Smooth muscle cell (in vitro differentiated cells): ENCODE data around the gene ZNF76. TPM values are rescaled to one million over a fixed set of nuclear protein-coding genes. Genes with fewer than 3 reads are reported as not detected.

Source experiments
- DNase-seq: peaks from one replicate; lab custom pipeline; 2025; ENCODE audit not compliant: unreplicated experiment; lab: John Stamatoyannopoulos, UW
- H2AFZ ChIP-seq: fragments of 200-600 bp; sonication (generic); 2 replicates; pipeline ENCODE4 v1.6.0; 2016; ENCODE audit warnings: antibody characterized with exemption, low read depth, mild to moderate bottlenecking
- H3F3A ChIP-seq: fragments of 200-600 bp; sonication (generic); 2 replicates; pipeline ENCODE4 v1.6.0; 2017; ENCODE audit warnings: antibody characterized with exemption, low read depth
- H3K27ac ChIP-seq: fragments of 200-600 bp; sonication (generic); 2 replicates; pipeline ENCODE4 v1.5.1; 2016; ENCODE audit warnings: low read depth, mild to moderate bottlenecking
- H3K27me3 ChIP-seq: fragments of 200-600 bp; sonication (generic); 2 replicates; pipeline ENCODE4 v1.6.1; 2016; ENCODE audit warnings: low read depth, mild to moderate bottlenecking
- H3K36me3 ChIP-seq: fragments of 200-600 bp; sonication (generic); 2 replicates; pipeline ENCODE4 v1.5.1; 2016; ENCODE audit warnings: low read depth
- H3K4me1 ChIP-seq: fragments of 200-600 bp; sonication (generic); 2 replicates; pipeline ENCODE4 v1.5.1; 2016; ENCODE audit warnings: low read depth
- H3K4me2 ChIP-seq: fragments of 200-600 bp; sonication (generic); 2 replicates; pipeline ENCODE4 v1.6.0; 2016; ENCODE audit warnings: mild to moderate bottlenecking
- H3K4me3 ChIP-seq: fragments of 200-600 bp; sonication (generic); 2 replicates; pipeline ENCODE4 v1.5.1; 2016; ENCODE audit warnings: mild to moderate bottlenecking
- H3K79me2 ChIP-seq: fragments of 200-600 bp; sonication (generic); 2 replicates; pipeline ENCODE4 v1.6.0; 2016; ENCODE audit warnings: low read depth, mild to moderate bottlenecking
- H3K9ac ChIP-seq: fragments of 200-600 bp; sonication (generic); 2 replicates; pipeline ENCODE4 v1.6.0; 2016; ENCODE audit warnings: low read depth
- H3K9me3 ChIP-seq: fragments of 200-600 bp; sonication (generic); replicated peaks from 2 replicates; pipeline ENCODE4 v1.5.1; 2016; ENCODE audit warnings: low read depth
- H4K20me1 ChIP-seq: fragments of 200-600 bp; sonication (generic); 2 replicates; pipeline ENCODE4 v1.6.0; 2016; ENCODE audit warnings: low read depth
- WGBS: methylation state at CpG from one replicate; pipeline ENCODE4 v1.1.7; 2016; ENCODE audit warnings: low lambda C conversion rate; 5-methylcytosine and 5-hydroxymethylcytosine counted together
- polyA plus RNA-seq: library from polyadenylated mRNA; unstranded; fragments of >200 nt; fragmentation: Nextera tagmentation; extraction: Ambion mirVana; gene quantifications from 2 replicates; pipeline ENCODE4 v1.2.1, GENCODE V29; 2016
- total RNA-seq: library from RNA; depleted of rRNA; stranded (reverse); fragments of >200 nt; gene quantifications from 2 replicates; pipeline ENCODE4 v1.2.3, GENCODE V29; 2014
- TF ChIP-seq, protein P1 (sequence below): fragments of 200-600 bp; sonication (generic); IDR thresholded peaks from 2 replicates; pipeline ENCODE4 v1.5.1; 2017; ENCODE audit warnings: borderline replicate concordance, mild to moderate bottlenecking, antibody characterized with exemption; ENCODE audit not compliant: insufficient read depth, poor library complexity, severe bottlenecking

Gene ZNF76
- total and polyA plus RNA-seq, 2 experiments from 2014 or later = 7.7 to 14.2 TPM

DNA sequence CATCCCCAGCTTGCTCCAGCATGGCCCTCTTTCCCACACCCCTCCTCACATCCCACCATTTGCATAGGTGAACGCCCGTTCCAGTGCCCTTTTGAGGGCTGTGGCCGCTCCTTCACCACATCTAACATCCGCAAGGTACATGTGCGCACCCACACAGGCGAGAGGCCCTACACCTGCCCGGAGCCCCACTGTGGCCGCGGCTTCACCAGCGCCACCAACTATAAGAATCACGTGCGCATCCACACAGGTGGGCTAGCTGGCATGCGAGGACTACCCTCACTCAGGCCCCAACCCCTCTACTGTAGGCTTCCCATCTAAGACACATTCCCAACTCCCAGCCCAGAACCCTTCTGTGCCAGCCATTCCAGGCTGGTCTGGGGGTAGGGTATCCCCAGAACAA, 32.0 kb downstream of the ZNF76 start:
- H3K27me3 ChIP-seq = no peaks in the 10 kb centered on the region
- TF ChIP-seq, protein P1, sequence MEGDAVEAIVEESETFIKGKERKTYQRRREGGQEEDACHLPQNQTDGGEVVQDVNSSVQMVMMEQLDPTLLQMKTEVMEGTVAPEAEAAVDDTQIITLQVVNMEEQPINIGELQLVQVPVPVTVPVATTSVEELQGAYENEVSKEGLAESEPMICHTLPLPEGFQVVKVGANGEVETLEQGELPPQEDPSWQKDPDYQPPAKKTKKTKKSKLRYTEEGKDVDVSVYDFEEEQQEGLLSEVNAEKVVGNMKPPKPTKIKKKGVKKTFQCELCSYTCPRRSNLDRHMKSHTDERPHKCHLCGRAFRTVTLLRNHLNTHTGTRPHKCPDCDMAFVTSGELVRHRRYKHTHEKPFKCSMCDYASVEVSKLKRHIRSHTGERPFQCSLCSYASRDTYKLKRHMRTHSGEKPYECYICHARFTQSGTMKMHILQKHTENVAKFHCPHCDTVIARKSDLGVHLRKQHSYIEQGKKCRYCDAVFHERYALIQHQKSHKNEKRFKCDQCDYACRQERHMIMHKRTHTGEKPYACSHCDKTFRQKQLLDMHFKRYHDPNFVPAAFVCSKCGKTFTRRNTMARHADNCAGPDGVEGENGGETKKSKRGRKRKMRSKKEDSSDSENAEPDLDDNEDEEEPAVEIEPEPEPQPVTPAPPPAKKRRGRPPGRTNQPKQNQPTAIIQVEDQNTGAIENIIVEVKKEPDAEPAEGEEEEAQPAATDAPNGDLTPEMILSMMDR = no peak
- DNase-seq = no peak
- no peak overlapping the region for H3K9ac ChIP-seq
- no peaks in the 10 kb centered on the region for H3K4me1 ChIP-seq
- no peaks in the 10 kb centered on the region for H3K79me2 ChIP-seq
- no peak overlapping the region for H3K27ac ChIP-seq
- H2AFZ ChIP-seq = no peak overlapping the region
- no peak overlapping the region for H3K4me3 ChIP-seq
- H3K4me2 ChIP-seq = no peak overlapping the region
- no peaks in the 10 kb centered on the region for H3K36me3 ChIP-seq
- H4K20me1 ChIP-seq = no peaks in the 10 kb centered on the region
- H3F3A ChIP-seq = no peaks in the 10 kb centered on the region
- no peaks in the 10 kb centered on the region for H3K9me3 ChIP-seq
- WGBS = 98% methylated on average over 13 of the region's 13 CpGs

DNA sequence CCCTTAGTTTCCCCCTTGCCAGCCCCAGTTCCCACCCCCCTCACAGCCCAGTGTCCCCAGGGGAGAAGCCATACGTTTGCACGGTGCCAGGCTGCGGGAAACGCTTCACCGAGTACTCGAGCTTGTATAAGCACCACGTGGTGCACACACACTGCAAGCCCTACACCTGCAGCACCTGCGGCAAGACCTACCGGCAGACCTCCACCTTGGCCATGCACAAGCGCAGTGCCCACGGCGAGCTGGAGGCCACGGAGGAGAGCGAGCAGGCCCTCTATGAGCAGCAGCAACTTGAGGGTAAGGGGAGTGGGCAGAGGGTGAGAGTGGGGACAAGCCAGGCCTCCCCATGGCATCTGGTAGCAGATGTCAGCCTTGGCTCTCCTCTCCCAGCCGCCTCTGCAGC, 33.0 kb downstream of the ZNF76 start:
- WGBS = 90% methylated on average over 15 of the region's 15 CpGs
- H3K36me3 ChIP-seq = no peaks in the 10 kb centered on the region
- TF ChIP-seq, protein P1 = no peak

DNA sequence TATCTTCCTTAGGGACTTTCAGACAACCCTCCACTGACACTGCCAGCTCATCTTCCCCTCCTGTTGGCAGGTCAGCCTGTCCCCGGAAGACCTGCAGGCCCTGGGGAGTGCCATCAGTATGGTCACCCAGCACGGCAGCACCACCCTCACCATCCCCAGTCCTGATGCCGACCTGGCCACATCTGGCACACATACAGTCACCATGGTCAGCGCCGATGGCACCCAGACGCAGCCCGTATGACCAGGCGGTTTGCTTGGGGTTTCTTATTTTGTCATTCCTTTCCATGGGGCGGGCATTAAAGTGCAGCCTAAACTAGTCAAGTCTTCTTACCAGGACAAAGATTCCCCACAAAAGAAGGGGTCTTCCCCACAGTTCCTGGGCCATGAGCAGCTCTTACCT, 34.1 kb downstream of the ZNF76 start:
- Histone ChIP-seq H4K20me1 (no peaks in the 10 kb centered on the region), H3K9me3 (no peaks in the 10 kb centered on the region), H3K27me3 (no peaks in the 10 kb centered on the region), H3F3A (no peaks in the 10 kb centered on the region), H3K27ac (no peak overlapping the region), H2AFZ (no peak overlapping the region), H3K4me1 (peaks cover 6% of the 10 kb centered on the region), H3K4me2 (no peak overlapping the region), H3K36me3 (no peaks in the 10 kb centered on the region), H3K9ac (no peak overlapping the region), H3K4me3 (no peak overlapping the region), H3K79me2 (no peaks in the 10 kb centered on the region)
- TF ChIP-seq, protein P1 = no peak
- 96% methylated on average over 9 of the region's 9 CpGs for WGBS
- DNase-seq = no peak

More for the DNA sequence above, 33.0 kb downstream of the ZNF76 start:
- Histone ChIP-seq H3K4me3 (no peak overlapping the region), H3K9ac (no peak overlapping the region), H3K4me2 (no peak overlapping the region), H3F3A (no peaks in the 10 kb centered on the region), H3K79me2 (no peaks in the 10 kb centered on the region), H3K4me1 (peaks cover 2% of the 10 kb centered on the region), H3K27me3 (no peaks in the 10 kb centered on the region), H4K20me1 (no peaks in the 10 kb centered on the region), H3K27ac (no peak overlapping the region), H3K9me3 (no peaks in the 10 kb centered on the region), H2AFZ (no peak overlapping the region)
- no peak for DNase-seq

DNA sequence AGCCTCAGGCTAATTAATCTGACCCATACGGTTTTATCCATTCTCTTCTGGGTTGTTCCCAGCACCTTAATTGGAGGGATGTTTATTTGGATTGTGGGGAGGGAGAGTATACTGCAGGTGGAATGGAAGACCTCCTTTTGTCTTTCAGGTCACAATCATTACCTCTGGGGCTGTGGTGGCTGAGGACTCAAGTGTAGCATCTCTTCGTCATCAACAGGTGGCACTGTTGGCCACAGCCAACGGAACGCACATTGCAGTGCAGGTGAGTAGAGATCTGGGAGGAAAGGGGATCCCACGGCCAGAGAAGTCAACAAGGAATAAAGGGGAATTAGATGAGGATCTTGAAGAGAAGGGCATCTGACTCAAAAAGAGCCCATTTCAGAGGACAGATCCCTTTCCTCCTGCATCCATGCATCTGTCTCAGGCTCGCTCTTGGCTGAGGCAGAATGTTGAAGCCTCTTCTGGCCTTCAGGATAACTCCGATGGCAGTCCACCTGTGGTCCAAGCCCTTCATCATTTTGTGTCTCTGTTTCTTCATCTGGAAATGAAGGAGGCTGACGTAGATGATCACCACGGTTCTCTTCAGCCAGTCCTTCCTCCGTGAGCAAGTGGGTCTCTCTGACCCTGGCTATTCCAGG, 34.9 kb downstream of the ZNF76 start:
- no peak overlapping the region for H3K4me3 ChIP-seq
- no peaks in the 10 kb centered on the region for H3K79me2 ChIP-seq
- H3K9me3 ChIP-seq = no peaks in the 10 kb centered on the region
- no peak overlapping the region for H2AFZ ChIP-seq
- H3K4me2 ChIP-seq = no peak overlapping the region
- no peak overlapping the region for H3K9ac ChIP-seq
- no peaks in the 10 kb centered on the region for H4K20me1 ChIP-seq
- WGBS = 59% methylated on average over 10 of the region's 10 CpGs
- H3K27me3 ChIP-seq = no peaks in the 10 kb centered on the region
- H3K27ac ChIP-seq = no peak overlapping the region
- no peaks in the 10 kb centered on the region for H3F3A ChIP-seq
- H3K36me3 ChIP-seq = no peaks in the 10 kb centered on the region
- TF ChIP-seq, protein P1 = peak; percentile 54
- H3K4me1 ChIP-seq = peaks cover 6% of the 10 kb centered on the region
- DNase-seq = no peak
